COR-L47 (cell line): ENCODE measurements around the gene MCM6.
A peak's percentile ranks its signal among the peaks of the same experiment; 100 is the strongest.
"Not testable (repeated sequence)": the region's sequence is repeated elsewhere in the genome, so short reads cannot be mapped to it uniquely, and the experiment has no call there.

ENCODE experiments used
- DNase-seq: peaks from one replicate; lab custom pipeline; 2025; lab: John Stamatoyannopoulos, UW

The MCM6 gene

DNA sequence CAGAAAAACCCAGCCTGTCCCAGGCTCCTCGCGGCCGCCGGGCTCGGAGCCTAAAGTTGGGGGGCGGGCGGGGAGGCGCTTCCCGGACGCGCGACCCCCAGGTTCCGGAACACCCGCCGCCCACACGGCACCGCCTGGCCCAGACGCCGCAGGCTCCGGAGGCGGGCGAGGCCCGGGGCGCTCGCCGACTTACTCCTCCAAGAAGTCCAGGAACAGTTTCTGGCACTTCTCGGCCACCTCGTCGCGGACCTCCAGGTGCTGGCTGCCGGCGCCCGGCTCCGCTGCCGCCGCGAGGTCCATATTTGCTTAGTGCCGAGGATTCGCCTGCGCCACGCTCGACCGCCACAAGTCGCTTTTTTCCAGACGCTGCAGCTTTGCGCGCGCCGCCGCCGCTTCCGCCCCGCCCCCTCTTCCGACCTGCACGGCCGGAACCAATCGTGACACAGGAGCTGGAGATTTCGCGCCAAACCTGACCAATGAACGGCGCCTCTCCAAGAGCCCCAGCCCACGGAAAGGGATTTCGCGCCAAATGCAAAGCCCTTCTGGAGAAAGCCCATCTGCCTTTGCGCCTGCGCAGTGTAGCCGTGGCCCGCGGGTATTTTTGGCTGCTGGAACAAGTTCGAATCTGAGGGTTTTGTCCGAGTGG, at the start of gene MCM6:
Gene MCM6 (minus strand): TSS at position 378 of the 646 bp plus-strand sequence. CDS start 78 bp downstream, at position 300.
- DNase-seq, result peak; percentile 99

DNA sequence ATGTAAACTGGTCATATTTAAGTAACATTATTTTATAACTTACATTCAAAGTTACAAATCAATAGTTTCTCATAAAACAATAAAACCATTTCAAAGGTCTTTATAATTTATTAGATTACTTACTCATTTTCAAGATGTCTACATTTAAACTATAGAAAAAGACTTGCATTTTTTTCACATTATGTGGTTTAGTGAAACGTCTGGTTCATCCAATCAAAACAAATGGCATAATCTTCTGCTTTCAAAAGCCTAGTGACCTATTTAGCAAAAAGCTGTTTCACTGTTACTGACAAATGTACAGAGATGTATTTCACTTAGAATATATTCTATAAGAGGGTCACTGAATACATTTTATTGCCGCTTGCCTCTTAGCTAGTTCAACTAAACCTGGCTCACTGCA, 49.3 kb upstream of the MCM6 start:
- DNase-seq, result no peak

DNA sequence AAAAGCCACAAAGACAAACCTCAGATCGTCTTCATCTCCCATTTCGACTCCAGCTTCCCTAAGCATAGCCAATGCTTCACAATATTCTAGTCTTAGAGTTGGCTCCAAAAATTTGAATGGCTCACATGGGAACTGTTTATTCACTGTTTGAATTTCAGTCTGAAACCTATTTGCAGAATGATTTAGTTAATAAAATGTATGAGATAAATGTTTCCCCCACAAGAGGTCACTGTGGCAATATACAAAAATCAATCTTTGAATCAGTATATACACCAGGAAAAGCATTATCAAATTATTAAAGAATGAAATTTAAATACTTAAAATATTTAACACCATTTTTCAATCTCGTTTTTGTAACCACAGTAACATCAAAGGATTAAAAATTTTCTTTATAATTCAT, 40.0 kb upstream of the MCM6 start:
- DNase-seq, result peak; percentile 38

DNA sequence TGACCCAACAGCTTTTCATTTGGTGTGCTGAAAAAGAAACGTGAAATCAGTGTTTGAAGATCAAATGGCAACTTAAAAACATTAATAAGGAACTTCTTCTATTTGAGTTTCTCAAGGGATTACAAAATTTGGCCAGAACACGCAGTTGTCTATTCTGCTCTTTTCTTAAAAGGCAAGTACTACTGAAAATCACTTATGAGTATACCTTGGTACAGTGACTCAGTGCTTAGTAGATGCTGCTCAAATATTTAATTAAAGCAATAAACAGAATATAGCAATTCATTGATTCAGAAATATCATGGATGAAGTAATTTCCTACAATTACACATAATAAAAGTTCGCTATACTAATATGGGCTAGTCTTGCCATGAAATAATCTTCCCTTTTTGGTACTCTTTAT, 38.2 kb upstream of the MCM6 start:
- DNase-seq, result no peak

DNA sequence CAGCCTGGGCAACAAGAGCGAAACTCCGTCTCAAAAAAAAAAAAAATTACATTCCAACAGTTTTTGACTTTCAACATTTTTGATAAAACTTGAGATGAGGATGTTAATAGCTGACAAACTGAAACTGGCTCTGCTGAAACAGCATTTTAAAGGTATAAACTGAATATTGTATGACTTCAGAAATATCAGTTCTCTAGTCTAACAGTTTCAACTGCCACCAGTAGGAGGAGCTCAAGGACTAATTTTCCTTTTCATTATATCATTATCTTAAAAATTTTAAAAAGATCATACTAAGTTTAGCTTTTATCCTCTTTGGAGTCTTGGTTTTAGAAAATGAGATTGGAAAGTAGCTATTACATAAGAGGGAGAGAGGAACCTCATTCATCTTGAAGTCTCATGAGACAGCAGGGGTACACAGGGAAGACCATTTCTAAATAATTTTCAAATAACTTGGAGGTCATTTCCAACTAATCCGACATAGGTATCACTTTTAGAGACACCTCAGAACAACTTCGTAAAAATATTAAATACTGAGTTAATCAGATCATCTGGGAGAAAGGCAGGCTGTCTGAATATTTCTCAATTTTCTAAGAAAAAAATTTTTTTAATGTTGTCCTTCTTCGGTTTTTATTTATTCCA, 37.6 kb upstream of the MCM6 start:
- peak; percentile 11 for DNase-seq

DNA sequence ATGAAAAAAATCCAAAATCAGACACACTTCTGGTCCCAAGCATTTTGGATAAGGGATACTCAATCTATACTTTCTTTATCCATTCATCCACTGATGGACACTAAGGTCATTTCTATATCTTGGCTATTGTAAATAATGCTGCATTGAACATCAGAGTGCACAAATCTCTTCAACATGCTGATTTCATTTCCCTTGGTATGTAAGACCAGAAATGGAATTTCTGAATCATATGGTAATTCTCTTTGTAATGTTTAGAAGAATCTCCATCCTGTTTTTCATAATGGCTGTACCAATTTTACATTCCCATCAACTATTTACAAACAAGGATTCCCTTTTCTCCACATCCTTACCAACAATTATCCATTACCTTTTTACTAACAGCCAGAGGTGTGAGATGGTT, 33.7 kb upstream of the MCM6 start:
- DNase-seq, result no peak

DNA sequence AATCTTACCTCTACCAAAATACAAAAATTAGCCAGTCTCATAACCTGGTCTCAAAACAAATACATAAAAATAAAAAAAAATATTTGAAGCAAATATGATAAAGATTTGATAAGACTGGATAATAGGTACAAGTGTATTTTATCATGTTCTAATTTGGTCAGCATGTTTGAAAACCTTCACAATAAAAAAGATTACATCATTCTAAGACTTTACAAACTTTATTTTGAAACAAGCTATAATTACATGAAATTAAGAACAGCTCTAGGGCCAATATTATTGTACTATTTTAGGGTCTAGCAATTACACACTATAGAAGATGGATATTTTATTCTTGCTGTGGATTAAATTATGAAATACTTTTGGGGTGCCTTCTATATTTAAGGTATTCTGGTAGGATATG, 29.4 kb upstream of the MCM6 start:
- no peak for DNase-seq

DNA sequence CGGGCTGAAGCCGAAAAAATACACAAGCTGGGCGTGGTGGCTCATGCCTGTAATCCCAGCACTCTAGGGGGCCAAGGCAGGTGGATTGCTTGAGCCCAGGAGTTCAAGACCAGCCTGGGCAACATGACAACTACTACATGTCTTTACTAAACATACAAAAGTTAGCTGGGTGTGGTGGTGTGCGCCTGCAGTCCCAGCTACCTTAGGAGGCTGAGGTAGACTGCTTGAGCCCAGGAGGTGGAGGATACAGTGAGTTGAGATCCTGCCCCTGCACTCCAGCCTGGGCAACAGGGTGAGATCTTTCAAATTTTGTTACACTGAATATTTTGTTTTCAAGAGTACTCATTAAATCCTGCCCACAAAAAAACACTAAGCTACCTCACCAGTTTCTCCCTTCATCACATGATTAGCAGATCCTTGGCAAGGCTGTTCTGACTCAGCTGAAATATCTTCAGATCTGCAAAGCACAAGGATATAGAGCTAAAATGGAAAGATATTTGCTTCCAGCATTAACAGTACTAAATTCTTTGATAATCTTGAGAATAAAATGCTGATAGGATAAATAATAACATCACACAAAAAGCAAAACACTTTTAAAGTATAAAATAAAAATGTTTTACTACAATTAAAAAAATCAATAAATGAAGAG, 28.2 kb upstream of the MCM6 start:
- no peak for DNase-seq

DNA sequence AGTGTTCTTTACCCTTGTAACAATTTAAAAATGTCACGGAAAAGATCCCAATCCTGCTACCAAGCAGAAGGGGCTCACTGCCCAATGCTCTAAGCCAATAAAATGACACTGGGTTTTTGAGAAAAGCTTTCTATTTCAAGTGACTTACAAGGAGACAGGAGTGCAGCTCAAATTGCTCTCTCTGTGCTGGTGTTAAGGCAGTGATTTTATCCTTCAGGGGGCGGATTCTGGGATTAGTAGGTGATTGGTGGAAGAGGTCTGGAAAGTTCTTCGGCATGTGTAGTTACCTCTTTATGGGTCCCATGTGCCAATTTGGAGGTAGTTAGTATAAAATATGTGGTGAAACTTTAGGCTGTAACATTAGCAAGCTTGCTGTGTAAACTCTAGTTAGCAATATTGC, 27.4 kb upstream of the MCM6 start:
- no peak for DNase-seq

DNA sequence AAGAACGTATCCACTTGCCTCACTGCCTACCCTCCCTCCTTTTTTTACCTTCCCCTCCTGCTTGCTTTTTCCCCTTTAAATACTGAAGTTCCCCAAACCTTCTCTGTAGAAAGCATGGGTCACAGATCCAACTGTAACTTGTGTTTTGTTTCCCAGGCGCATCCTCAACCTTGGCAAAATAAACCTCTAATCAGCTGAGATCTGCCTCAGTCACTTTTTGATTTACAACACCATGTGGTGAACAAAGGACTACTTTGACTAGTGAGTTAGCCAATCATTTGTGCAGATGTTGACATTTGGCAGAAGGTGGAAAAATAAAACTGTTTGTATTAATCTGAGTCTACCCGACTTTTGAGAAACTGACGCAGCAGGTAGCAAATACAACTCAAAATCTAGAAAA, 23.3 kb upstream of the MCM6 start:
- no peak for DNase-seq

DNA sequence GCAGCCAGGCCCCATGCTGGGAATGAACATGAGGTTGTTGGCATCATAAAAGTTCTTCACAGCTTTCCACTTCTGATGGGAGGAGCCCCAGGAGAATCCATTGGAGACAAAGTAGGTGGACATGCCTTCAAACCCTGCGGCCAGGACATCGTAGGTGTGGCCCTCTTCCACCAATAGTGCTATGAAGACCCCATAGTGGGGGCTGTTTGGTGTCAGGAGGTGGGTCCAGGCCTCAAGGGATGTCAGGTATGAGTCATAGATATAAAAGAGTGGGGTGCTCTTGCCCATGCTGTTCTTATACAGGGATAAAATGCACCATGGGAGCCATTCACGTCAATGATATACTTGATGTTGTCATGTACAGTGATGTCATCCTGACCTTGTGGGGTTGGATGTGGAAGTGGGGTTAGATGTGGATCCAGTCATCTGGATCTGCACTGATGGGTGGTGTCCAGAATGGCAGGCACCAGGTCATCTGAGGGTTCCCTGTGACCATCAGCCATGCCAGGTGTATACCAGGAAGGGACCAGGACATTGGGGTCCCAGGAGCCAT, 22.1 kb upstream of the MCM6 start:
- no peak for DNase-seq

DNA sequence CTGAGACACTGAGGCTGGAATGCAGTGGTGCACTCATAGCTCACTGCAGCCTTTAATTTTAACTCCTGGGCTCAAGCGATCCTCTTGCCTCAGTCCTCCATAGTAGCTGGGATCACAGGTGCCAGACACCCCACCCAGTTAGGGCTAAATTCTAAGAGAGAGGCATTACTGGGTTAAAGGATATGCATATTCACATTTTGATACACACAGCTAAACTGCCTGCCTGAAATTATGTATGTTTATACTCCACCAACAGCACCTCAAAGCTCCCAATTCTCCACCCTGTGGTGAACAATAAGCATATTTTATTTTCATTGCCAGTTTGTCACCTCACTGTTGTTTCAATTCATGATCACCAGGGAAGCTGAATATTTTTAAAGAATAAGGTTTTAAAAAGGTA, 18.7 kb upstream of the MCM6 start:
- DNase-seq, result no peak

DNA sequence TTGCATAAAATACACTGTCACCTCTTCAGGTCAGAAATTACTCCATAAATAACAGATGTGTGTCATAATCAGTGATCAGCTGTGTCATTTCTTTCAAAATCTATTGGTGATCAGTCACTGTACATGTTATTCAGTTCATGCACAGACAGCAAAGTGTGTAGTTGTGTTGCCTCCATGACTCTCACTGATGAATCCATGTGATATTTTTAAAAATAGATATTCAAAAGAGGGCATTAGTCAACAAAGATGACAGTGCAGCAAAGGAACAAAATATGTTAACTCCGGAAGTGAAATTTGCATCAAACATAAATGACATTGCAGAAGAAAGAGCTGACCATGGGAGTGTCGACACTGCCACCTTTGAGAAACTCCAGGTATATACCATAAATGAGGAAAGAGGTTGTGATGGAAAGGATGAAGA, 17.1 kb upstream of the MCM6 start:
- no peak for DNase-seq

DNA sequence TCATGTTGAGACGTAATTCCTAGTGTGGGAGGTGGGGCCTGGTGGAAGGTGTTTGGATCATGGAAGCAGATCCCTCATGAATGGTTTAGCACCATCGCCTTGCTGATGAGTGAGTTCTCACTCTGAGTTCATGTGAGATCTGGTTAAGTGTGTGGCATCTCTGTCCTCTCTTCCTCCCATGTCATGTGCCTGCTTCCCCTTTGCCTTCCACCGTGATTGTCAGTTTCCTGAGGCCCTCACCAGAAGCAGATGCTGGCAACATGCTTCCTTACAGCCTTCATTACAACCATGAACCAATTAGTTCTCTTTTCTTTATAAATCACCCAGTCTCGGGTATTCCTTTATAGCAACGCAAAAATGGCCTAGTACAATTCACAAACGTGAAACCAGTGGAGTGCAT, 14.6 kb upstream of the MCM6 start:
- DNase-seq, result no peak

DNA sequence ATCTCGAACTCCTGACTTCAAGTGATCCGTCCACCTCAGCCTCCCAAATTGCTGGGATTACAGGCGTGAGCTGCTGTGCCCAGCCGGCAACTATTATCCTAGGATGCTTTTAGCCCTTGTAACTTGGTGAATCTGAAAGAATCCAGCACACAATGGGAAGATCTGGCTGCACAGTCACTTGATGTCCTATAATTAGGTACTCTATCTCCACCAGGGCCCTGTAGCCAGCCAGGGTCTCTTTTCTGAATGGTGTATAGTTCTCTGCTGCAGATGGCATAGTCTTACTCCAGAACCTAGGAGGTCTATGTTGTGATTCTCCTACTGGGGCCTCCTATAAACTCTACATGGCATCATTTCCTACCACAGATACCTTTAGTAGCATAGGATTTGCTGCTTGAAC, 13.9 kb upstream of the MCM6 start:
- DNase-seq, result no peak

DNA sequence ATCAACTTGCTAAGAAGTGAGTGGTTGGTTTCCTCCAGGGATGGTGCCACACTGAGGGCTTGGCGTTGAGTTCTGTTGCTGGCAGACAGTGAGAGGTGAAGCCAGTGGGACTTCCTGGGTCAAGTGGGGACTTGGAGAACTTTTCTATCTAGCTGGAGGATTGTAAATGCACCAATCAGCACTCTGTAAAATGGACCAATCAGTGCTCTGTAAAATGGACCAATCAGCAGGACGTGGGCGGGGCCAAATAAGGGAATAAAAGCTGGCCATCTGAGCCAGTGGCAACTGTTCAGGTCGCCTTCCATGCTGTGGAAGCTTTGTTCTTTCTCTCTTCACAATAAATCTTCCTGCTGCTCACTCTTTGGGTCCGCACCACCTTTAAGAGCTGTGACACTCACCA, 12.3 kb upstream of the MCM6 start:
- DNase-seq, result not testable (repeated sequence)

DNA sequence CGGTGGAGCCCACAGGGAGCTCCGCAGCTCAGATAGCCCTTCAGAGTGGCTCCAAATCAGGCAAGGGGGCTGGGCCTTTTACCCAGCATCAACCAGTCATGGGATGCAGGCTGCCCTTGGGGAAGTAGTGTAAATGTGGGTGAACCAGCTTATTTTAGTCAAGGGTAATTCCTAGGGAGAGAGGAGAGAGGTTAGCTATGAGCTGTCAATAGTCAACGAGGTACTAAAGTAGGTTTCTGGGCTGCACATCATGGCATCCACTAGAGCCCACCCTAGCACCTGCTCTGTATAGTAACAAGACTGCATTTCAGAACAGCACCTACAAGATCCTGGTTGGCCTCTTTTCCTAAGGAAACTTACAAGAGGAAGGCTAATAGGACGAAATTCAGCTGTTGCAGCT, 9.5 kb upstream of the MCM6 start:
- DNase-seq, result no peak

DNA sequence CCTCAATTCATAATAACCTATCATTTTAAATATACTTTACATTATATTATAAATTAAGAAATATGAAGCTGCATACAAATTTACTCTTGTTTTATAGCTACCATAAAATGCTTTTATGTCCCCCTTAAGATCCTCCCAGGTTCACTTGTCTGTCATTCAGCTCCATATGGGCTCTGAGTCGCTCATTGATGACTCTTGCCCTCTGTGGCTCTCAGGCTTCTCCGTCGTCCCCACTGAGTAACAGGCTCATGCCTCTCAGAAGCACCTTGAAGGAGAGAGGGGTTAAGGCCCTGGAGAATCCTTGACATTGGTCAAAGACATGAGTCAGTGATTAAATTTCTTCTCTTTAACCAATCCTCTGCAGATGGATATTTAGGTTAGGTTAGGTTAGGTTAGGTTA, 6.2 kb upstream of the MCM6 start:
- no peak for DNase-seq

DNA sequence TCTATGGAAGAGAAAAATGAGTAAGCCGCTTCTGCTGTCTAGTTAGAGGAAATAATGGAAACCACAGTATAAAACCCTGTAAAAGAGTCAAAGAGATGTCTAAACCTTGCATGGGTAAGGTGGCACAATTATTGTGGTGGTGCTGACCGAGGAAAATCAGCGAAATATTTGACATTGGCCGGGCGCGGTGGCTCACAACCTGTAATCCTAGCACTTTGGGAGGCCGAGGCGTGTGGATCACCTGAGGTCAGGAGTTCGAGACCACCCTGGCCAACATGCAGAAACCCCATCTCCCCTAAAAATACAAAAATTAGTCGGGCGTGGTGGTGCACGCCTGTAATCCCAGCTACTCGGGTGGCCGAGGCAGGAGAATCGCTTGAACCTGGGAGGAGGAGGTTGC, 527 bp upstream of the MCM6 start:
- DNase-seq, result not testable (repeated sequence)

DNA sequence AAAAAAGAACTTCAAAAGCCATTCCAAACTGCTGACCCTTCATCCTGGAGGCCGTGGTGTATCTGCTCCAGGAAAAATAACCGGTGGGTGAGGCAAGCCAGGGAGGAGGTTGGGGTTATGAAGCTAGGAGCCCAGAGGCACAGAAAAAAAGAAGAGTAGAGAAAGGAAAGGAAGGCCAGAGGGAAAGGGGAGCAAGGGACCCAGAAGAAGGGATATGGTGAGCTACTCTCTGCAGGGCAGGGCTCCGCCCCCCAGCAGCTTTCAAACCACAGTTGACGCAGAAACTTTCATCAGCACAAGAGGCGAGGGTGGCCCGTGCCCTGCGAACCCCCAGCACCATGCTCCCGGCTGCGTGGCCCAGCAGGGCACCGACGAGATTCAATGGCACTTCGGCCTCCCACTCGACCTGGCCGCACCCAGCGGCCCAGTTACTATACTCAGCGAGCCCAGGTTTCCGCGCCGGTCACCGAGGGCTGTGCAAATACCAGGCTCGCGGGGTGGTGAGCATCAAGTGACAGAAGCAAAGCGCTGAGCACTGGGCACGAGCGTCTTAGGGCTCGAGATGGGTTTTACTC, 665 bp downstream of the MCM6 start:
- peak; percentile 46 for DNase-seq

DNA sequence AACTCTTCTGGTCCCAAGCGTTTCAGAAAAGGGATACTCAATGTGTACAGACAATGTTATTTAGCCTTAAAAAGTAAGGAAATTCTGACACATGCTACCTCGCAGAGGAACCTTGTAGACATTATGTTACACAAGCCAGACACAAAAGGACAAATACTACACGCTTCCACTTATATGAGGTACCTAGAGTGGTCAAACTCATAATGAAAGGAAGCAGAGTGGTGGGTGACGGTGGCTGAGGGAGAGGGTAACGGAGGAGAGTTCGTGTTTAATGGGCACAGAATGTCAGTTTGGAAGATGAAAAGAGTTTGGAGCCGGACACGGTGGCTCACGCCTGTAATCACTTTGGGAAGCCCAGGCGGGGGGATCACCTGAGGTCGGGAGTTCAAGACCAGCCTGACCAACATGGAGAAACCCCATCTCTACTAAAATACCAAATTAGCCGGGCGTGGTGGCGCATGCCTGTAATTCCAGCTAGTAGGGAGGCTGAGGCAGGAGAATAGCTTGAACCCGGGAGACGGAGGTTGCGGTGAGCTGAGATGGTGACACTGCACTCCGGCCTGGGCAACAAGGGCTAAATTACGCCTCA, 1.4 kb downstream of the MCM6 start:
- no peak for DNase-seq

DNA sequence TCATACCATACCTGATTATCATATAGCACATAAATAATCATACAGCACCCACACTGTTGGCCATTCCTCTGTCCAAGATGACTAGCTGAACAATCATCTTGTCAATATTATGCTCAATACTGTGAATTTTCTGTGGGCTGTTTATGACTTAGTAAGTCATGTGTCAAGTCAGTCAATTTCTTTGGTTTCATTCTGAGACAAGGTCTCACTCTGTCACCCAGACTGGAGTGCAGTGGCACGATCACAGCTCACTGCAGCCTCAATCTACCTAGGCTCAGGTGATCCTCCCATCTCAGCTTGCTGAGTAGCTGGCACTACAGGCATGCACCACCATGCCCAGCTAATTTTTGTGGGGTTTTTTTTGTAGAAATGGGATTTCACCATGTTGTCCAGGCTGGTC, 5.7 kb downstream of the MCM6 start:
- DNase-seq, result no peak

DNA sequence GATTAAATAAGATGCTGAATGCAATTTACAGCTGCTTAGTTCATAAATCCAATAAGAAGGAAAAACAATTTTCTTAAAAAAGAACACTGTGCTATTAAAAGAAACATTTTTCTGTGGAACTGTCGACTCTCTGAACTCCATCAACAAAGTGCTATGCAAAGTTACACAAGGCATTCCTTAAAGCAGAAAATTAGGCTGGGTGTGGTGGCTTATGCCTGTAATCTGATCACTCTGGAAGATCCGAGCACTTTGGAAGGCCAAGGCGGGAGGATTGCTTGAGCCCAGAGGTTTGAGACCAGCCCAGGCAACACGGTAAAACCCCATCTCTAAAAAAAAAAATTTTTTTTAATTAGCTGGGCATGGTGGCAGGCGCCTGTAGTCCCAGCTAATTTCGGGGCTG, 13.0 kb downstream of the MCM6 start:
- DNase-seq, result no peak
